NCI-H1436 treated with DMSO at 0.1 percent for 48 hours (cell line): ENCODE results near the gene ACTRT3.
"Not testable (repeated sequence)": the region's sequence is repeated elsewhere in the genome, so short reads cannot be mapped to it uniquely, and the experiment has no call there.

ENCODE experiments used
- DNase-seq: peaks from one replicate; lab custom pipeline; 2025; lab: John Stamatoyannopoulos, UW

The ACTRT3 gene

GRCh38 chr3:169772897-169773816, 3.8 kb upstream of the ACTRT3 start, which contains the start of gene MYNN:
TSS of gene MYNN (plus strand) at chr3:169773396. CDS start at chr3:169774296, 900 bp downstream.
- DNase-seq = peak; percentile 73

- peak; percentile 61 for DNase-seq
Observed at GRCh38 chr3:169772305-169772896, 3.0 kb upstream of the ACTRT3 start.

- peak; percentile 91 for DNase-seq
Observed at GRCh38 chr3:169771497-169772304, 2.3 kb upstream of the ACTRT3 start.

DNA sequence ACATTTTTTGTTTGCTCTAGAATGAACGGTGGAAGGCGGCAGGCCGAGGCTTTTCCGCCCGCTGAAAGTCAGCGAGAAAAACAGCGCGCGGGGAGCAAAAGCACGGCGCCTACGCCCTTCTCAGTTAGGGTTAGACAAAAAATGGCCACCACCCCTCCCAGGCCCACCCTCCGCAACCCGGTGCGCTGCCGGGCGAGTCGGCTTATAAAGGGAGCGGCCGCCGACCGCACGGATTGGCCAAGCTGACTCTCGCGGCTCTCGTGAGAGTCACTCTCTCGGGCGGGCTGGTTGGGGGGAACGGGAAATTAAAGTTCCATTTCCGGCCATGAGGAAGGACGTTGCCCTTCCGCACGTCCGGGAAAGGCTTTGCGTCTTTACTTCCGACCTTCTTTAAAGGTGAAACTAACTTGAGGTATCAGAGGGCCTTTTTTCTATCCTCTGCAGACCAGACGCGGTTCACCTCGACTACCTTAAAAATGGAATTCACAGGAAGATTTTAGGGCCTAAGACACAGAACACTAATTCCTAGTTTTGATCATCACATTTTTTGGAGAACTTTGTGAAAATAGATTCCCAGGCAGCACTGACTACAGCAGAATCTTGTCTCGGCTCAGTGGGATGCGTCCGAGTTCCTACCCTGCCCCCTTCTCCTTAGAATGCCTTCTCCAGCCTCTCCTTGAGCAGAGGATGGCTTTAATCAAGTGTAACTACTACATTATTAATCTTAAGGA, 4.3 kb downstream of the ACTRT3 start, which contains the start of gene TERC:
TSS of gene TERC (minus strand) at position 179 of the 731 bp plus-strand sequence.
- peak; percentile 75 for DNase-seq

- no peak for DNase-seq
Observed at GRCh38 chr3:169764312-169764881, 5.0 kb downstream of the ACTRT3 start.

- DNase-seq = no peak
Observed at GRCh38 chr3:169760479-169760878, 8.9 kb downstream of the ACTRT3 start.

GRCh38 chr3:169759256-169759655, 10.1 kb downstream of the ACTRT3 start:
- no peak for DNase-seq

- DNase-seq = no peak
Observed at GRCh38 chr3:169758359-169758994, 10.9 kb downstream of the ACTRT3 start.

- no peak for DNase-seq
Observed at GRCh38 chr3:169755488-169755887, 13.9 kb downstream of the ACTRT3 start.

DNA sequence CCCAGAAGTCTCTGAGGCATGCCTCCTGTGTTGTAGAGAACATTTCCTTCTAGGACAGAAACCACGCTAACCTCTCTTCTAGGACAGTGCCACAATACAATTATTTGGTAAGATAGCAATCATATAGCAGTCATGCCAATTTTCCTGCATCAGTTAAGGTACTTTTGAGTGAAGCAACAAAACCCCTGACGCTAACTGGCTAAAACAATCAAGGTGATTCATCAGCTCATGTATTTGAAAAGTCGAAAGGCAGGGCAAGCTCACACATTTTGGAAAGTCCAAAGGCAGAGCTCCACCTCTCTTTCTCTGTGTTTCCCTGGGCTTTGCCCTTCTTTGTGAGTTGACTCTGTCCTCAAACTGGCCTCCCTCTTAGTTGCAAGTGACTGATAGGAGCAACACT, 14.7 kb downstream of the ACTRT3 start:
- no peak for DNase-seq

DNA sequence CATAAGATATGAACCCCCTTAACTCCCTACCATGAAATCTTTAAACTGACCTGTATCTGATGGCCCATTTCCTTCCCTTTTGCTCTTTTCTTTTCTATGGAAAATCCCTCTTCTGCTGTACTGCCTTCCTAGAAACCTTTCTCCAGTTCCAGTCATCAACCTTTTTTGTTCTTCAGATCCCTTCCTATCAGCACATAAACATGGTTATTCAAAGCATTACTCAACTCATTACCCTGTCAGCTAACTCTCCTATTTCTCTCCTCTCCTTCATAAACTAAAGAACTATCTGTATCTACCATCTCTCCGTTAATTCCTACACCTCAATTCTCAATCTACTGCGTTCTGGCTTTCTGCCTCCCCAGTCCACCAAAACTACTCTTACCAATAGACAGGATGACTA, 17.5 kb downstream of the ACTRT3 start:
- no peak for DNase-seq

DNA sequence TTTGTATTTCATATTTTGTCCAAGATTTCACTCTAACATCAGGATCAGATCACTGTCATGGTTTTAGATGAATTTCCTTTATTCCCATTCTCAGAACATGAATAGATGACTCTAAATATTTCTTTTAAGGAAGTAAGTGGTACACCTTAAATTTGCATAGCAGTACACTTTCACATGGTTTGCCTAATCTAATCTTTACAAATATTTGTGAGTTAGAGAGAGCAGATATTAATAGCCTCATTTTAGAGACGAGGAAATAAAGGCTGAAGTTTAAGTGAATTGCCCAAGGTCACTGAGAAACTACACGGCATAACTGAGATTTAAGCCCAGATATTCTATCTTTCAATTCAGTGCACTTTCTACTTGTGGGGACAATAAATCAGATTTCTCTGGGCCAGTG, 18.7 kb downstream of the ACTRT3 start:
- DNase-seq = no peak

GRCh38 chr3:169748670-169749069, 20.7 kb downstream of the ACTRT3 start:
- DNase-seq = no peak

GRCh38 chr3:169746924-169747323, 22.4 kb downstream of the ACTRT3 start:
- DNase-seq = no peak

DNA sequence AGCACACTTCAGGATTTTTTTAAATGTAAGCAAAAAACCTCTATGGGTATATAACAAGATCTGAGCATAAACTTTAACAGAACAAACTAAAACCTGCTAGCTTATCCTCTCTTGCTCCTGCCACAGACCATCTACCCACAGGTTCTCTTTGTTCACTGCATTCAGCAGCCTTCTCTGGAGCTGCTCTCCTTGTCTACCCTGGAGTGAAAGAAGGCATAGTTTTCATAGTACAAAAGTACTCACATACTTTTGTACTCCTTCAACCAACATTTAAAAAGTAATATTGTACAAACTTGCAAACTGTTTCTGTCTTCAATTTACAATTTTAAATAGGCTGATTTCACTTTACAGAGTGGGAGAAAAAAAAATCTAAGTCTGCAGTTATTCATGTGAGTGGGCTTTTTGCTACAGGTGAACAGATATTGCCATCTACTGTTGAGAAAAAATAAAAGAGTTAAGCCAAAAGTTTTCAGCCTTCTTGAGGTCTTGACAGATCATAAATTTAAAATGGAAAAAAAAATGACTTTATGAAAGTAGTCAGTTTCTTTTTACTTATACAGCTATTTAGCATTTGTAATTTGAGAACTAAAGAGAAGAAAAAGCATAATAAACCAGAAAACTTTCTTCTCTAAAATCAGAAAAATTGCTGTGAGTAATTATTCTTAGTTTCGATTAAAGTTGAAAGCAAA, 24.9 kb downstream of the ACTRT3 start:
- DNase-seq = no peak

DNA sequence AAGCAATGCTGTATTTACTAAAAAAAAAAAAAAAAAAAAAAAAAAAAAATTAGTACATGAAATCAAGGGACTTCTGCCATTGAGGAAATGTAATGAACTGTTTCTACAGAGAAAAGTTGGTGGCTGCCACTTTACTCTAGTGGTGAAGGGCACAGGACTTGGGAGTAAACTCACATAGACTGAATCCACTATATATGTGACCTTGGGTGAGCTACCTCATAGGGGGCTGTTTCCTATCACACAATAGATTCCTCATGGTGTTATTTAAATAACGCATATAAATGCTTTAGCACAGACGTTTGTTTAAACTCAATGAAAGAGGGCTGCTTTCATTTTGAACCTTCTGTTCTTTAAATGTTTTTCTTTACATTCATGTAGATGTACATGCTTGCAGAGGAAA, 30.3 kb downstream of the ACTRT3 start:
- no peak for DNase-seq

DNA sequence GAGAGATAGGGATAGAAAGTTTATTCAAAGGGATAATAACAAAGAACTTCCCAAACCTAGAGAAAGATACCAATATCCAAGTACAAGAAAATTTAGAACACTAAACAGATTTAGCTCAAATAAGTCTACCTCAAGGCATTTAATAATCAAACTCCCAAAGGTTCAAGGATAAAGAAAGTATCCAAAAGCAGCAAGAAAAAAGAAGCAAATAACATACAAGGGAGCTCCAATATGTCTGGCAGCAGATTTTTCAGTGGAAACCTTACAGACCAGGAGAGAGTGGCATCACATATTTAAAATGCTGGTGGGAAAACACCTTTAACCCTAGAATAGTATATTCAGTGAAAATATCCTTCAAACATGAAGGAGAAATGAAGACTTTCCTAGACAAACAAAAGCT, 37.5 kb downstream of the ACTRT3 start:
- DNase-seq = not testable (repeated sequence)

- no peak for DNase-seq
Observed at GRCh38 chr3:169722724-169723123, 46.6 kb downstream of the ACTRT3 start.

DNA sequence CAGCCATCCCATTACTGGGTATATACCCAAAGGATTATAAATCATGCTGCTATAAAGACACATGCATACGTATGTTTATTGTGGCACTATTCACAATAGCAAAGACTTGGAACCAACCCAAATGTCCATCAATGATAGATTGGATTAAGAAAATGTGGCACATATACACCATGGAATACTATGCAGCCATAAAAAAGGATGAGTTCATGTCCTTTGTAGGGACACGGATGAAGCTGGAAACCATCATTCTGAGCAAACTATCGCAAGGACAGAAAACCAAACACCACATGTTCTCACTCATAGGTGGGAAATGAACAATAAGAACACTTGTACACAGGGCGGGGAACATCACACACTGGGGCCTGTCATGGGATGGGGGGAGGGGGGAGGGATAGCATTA, 50.9 kb downstream of the ACTRT3 start:
- DNase-seq = not testable (repeated sequence)
